ENCODE results near the gene ZMYND15. TPM values are rescaled to one million over a fixed set of nuclear protein-coding genes. Genes with fewer than 3 reads are reported as not detected.
A peak's percentile ranks its signal among the peaks of the same experiment; 100 is the strongest.
"Not testable (repeated sequence)": the region's sequence is repeated elsewhere in the genome, so short reads cannot be mapped to it uniquely, and the experiment has no call there.

The ZMYND15 gene
- total RNA-seq, 1 donor, result 0.18 TPM

DNA sequence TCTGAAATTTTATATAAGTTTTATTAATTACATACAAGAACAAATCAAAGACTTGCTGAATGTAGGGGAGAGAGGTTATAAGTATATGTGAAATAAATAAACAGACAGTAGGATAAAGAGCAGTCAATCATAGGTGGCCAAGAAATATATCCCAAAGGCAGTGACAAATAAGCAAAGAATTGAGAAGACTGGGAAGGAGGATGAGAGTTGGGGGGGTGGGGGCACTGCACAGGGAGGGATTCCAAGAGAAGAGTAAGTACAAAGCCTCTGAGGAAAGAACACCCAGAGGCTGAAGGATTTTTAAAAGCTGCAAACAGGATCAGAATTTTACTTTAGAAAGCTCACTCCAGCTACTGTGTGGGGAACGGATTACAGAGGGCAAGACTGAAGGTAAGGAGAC lies 38.5 kb upstream of the ZMYND15 start:
- DNase-seq (ENCODE audit: low read depth), result no peak
- TF ChIP-seq, protein P1, sequence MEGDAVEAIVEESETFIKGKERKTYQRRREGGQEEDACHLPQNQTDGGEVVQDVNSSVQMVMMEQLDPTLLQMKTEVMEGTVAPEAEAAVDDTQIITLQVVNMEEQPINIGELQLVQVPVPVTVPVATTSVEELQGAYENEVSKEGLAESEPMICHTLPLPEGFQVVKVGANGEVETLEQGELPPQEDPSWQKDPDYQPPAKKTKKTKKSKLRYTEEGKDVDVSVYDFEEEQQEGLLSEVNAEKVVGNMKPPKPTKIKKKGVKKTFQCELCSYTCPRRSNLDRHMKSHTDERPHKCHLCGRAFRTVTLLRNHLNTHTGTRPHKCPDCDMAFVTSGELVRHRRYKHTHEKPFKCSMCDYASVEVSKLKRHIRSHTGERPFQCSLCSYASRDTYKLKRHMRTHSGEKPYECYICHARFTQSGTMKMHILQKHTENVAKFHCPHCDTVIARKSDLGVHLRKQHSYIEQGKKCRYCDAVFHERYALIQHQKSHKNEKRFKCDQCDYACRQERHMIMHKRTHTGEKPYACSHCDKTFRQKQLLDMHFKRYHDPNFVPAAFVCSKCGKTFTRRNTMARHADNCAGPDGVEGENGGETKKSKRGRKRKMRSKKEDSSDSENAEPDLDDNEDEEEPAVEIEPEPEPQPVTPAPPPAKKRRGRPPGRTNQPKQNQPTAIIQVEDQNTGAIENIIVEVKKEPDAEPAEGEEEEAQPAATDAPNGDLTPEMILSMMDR (IDR thresholded peaks at IDR 0.05; ENCODE audit: insufficient read depth, low read length), result no peak
- H3K4me3 ChIP-seq (ENCODE audit: low read depth, low read length), result no peak overlapping the region

DNA sequence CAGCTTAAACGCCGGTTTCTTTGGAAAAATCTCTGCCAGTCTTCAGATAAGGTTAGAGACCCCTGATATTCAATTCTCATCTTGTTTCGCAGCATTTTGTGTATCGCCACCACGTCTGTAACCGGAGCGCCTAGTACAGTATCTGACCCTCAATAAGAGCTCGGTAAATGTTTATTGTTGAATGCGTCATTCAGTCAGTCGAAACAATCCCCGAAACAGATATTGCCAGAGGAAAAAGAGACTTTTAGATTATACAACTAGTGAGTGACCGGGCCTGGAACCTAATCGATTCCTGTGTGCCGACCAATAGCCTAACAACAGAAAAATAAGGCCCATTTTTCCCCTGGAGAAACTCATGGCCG lies 36.3 kb upstream of the ZMYND15 start:
- no peak for DNase-seq (ENCODE audit: low read depth)
- TF ChIP-seq, protein P1 (IDR thresholded peaks at IDR 0.05; ENCODE audit: insufficient read depth, low read length), result no peak

DNA sequence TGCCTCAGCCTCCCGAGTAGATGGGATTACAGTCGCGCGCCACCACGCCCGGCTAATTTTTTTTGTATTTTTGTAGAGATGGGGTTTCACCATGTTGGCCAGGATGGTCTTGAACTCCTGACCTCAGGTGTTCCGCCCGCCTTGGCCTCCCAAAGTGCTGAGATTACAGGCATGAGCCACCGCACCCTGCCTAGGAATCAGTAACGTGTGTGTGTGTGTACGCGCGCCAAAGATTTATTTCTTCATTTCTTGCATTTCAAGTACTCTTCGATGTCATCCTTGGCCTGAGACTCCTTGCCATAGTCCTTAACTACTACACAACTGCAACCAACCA lies 35.1 kb upstream of the ZMYND15 start:
- peak overlapping the region; percentile 96 for H3K4me3 ChIP-seq (ENCODE audit: low read depth, low read length)
- not testable (repeated sequence) for DNase-seq (ENCODE audit: low read depth)

More for the DNA sequence above, 36.3 kb upstream of the ZMYND15 start:
- H3K4me3 ChIP-seq (ENCODE audit: low read depth, low read length), result peak overlapping the region; percentile 96

DNA sequence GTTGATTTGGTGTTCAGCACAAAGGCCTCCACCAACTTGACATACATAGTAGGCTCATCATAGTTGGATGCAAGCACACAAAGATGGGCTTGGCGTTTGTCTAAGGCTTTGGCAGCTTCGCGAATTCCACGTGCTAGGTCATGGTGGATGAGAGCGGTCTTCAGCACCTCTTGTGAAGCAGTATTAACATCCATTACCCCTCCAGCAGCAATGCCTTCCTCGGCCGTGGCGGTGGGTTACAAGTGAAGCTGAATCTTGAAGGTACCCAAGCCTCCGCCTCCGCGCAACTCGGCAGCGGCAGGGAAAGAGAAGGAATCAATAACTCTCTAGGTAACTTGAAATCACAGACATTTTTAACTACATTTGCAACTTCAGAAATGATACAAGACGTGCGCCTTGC lies 34.6 kb upstream of the ZMYND15 start:
- H3K4me3 ChIP-seq (ENCODE audit: low read depth, low read length), result no peak overlapping the region
- TF ChIP-seq, protein P1 (IDR thresholded peaks at IDR 0.05; ENCODE audit: insufficient read depth, low read length), result no peak
- no peak for DNase-seq (ENCODE audit: low read depth)

DNA sequence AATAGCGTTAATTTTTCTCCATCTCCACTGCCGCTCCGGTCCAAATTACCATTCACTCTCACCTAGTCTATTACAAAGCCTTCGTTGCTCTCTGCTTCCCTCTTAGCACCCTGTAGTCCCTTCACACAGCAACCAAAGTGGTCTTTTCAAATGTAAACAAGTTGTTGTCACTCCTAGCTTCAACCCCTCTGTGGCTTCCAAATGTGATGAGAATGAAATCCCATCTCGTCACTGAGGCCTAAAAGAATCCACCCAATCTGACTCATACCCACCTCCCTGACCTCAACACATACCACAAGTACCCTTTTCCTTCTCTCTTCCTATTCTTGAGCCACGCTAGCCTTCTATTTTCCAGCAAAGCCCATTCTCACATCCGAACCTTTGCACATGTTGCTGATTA lies 33.5 kb upstream of the ZMYND15 start:
- no peak overlapping the region for H3K4me3 ChIP-seq (ENCODE audit: low read depth, low read length)

DNA sequence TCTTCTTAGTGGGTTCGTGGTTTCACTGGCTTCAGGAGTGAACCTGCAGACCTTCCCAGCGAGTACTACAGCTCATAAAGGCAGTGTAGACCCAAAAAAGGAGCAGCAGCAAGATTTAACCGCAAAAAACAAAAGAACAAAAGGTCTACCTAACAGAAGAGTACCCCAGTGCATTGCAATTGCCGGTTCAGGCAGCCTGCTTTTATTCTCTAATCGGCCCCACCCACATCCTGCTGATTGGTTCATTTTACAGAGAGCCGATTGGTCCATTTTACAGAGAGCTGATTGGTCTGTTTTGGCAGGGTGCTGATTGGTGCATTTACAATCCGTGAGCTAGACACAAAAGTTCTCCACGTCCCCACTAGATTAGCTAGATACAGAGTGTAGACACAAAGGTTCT lies 31.2 kb upstream of the ZMYND15 start:
- no peak for DNase-seq (ENCODE audit: low read depth)
- no peak overlapping the region for H3K4me3 ChIP-seq (ENCODE audit: low read depth, low read length)
- TF ChIP-seq, protein P1 (IDR thresholded peaks at IDR 0.05; ENCODE audit: insufficient read depth, low read length), result no peak

More for the DNA sequence above, 33.5 kb upstream of the ZMYND15 start:
- no peak for DNase-seq (ENCODE audit: low read depth)
- TF ChIP-seq, protein P1 (IDR thresholded peaks at IDR 0.05; ENCODE audit: insufficient read depth, low read length), result no peak

DNA sequence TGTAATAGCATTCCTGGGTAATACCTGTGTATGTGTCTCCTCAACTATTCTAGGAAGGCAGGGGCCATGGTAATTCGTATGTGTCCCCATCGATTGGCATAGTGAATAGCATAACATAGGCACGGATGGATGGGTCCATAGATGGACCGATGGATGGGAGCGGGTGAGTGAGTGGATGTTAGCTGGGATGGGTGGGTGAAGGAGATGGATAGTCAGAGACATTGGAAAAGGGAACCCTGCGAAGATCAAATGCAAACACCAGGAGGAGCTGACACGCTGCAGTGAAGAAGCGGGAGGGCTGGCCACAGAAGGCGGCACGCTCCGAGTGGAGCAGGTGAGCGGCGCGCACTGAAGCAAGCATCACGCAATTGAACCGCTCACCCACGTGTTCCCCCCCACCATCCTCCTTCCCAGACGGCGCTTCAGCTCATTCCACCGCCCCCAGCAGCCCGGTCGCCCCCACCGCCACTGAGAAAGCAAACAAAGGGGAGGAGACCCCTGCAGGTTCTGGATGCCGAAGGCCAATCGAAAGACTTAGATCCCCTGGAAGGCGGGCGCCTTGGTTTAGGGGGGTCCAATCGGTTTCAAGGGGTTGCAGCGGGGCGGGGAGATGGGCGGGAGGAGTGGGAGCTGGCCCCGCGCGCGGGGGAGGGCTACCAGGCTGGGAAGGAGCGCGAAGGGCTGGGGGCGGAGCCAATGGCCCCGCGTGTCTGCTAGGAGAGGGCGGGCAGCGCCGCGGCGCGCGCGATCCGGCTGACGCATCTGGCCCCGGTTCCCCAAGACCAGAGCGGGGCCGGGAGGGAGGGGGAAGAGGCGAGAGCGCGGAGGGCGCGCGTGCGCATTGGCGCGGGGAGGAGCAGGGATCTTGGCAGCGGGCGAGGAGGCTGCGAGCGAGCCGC lies 29.6 kb upstream of the ZMYND15 start, which contains the start of gene ARRB2:
Gene ARRB2, plus strand, starts transcription at position 839 of the 899 bp plus-strand sequence. CDS start 90 bp downstream, outside the sequence.
- peak; percentile 98 for DNase-seq (ENCODE audit: low read depth)
- TF ChIP-seq, protein P1 (IDR thresholded peaks at IDR 0.05; ENCODE audit: insufficient read depth, low read length), result peak; percentile 79
- H3K4me3 ChIP-seq (ENCODE audit: low read depth, low read length), result peak within 1 kb of the TSS; percentile 70

Measured in fibroblast of the aortic adventitia (primary cell).